T-helper 2 cell (primary cell): ENCODE measurements around the gene MB21D2.
"Not testable (repeated sequence)": the region's sequence is repeated elsewhere in the genome, so short reads cannot be mapped to it uniquely, and the experiment has no call there.

Source experiments
- DNase-seq, 5 experiments: peaks; one replicate each; pipeline versions ENCODE4 v3.0.0 to v3.0.0-alpha.2; 2012 to 2022

Gene MB21D2

DNA sequence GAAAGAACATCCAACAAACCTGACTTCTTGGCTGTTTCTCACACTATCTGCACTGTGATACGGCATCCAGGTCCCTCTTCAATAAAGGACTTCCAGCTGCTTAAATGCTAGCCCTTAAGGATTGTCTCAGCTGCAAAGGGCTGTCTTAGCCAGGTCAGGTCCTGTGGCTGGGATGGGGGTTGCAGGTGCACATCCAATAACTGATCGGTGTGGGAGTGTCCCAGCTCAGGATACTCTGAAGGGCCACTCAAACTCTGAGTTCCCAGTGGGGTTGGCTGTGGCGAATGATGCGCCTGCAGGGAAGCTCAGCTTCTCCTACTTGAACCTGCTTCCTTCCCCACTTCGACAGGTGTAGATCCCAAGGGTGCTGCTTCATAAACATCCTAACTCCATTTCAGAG, 115.7 kb downstream of the MB21D2 start:
- DNase-seq, result no peak

DNA sequence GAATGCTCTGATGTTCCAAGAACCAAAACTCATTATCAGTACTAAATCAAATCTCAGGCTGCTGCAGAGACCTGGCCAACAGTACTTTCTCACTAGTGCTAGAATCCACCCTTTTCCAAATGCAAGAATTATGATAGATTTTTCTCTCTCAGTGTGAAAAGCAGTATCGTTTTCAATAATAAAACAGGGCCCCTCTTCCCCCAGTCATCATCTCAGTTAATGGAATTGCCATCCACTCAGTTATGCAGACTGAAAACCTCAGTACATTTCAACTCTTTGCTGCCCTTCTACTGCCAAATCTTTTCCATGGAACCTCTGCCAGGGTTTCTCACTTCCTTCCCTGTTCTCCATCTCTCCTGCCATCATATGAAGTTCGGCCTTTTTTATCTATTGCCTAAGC, 117.9 kb downstream of the MB21D2 start:
- no peak for DNase-seq

DNA sequence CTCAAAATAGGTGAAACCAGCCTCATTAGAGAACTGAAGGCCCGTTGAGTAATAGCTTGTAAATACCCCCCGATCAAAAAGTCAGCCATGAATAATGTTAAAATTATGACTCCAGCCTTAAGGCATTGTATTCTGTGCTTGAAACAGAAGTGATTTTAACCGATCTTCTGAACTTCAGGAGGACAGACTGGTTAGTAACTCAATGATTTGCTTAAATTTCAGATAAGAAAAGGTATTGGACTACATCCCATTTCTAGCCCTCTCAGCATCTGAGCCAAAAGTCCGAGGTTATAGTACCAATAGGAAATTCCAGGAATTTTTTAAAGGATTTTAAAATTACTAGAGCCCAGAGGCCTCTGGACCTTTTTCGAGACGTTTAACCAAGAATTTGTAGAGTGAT, 122.6 kb downstream of the MB21D2 start:
- no peak for DNase-seq

DNA sequence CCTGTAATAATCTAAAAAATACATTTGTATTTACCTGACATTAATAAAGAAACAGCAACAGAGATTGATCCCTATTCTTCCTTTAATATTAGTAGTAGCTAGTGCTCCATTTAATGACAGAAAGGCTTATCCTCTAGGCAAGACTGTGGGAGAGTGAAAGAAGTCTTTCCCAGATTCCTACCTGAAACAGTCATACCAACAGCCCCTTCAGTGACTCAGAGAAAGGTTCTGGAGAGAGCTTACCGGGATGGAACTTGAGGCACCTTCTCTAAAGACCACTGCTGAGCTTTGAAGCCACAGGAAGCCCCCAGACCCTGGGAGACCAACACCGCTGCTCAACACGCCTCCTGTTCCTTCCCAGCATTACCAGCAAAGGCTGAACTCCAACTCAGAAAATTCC, 123.4 kb downstream of the MB21D2 start:
- DNase-seq, result no peak

DNA sequence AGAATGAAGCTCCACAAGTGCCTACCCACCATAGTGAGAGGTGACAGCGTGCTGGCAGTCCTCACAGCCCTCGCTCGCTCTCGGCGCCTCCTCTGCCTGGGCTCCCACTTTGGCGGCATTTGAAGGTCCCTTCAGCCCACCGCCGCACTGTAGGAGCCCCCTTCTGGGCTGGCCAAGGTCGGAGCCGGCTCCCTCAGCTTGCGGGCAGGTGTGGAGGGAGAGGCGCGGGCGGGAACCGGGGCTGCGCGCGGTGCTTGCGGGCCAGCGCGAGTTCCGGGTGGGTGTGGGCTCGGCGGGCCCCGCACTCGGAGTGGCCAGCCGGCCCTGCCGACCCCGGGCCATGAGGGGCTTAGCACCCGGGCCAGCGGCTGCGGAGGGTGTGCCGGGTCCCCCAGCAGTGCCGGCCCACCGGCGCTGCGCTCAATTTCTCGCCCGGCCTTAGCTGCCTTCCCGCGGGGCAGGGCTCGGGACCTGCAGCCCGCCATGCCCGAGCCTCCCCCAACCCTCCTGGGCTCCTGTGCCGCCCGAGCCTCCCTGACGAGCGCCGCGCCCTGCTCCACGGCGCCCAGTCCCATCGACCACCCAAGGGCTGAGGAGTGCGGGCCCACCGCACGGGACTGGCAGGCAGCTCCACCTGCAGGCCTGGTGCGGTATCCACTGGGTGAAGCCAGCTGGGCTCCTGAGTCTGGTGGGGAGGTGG, 128.7 kb downstream of the MB21D2 start:
- not testable (repeated sequence) for DNase-seq

DNA sequence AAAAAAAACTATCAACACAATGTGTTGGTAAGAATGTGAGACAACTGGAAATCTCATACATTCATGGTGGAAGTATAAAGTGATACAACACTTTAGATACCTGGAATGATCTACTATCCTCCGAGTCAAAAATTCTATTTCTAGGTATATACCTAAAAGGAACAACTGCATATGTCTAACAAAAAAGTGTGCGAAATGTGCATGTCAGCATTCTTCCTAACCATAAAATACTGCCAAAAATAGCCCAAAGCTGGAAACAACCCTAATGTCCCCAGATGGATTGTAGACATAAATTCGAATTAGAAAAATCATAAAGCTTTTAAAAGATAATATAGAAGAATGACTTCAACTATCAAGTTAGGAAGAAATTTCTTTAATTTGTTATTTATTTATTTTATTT, 139.1 kb downstream of the MB21D2 start:
- DNase-seq, result no peak

DNA sequence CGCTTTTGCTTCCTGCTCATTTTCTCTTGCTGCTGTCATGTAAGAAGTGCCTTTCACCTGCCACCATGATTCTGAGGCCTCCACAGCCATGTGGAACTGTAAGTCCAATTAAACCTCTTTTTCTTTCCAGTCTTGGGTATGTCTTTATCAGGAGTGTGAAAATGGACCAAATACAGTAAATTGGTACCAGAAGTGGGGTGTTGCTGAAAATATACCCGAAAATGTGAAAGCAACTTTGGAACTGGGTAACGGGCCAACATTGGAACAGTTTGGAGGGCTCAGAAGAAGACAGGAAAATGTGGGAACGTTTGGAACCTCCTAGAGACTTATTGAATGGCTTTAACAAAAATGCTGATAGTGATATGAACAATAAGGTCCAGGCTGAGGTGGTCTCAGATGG, 143.3 kb downstream of the MB21D2 start:
- not testable (repeated sequence) for DNase-seq

DNA sequence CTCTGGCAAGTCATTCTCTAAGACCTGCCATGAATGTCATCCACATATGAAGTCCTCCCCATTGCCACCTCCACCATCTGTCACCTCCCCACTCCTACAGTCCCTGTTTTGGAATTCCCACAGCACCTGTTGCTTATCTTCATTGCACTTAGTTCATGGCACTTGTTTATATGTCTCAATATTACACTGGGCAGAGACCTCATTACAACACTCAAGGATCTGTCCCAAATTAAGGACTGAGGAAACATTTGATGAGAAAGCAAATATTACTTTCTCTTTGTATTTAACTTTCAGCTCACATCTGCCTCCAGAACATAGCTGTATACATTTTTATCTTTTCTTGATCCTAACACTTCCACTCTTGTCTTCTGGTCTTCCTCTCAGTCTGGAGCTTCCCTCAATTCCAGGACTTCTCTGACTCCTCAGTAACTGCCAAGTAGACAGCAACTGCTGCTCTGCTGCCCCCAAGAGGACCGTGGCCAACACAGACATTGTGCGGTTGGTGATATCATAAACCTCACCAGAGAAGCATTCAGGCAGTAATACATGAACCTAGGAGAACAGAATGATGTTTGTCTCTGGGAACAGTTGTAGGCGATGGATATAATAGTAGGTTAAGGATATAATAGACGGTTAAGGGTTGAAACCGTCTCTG, 145.3 kb downstream of the MB21D2 start:
- DNase-seq, result no peak

DNA sequence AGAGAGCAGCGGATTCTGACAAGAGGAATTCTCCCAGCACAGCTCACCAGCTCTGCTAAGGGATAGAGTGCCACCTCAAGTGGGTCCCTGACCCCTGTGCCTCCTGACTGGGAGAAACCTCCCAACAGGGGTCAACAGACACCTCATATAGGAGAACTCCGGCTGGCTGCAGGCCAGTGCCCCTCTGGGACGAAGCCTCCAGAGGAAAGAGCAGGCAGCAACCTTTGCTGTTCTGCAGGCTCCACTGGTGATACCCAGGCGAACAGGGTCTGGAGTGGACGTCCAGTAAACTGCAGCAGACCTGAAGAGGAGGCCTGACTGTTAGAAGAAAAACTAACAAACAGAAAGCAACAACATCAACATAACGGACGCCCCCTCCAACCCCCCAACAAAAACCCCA, 159.0 kb downstream of the MB21D2 start:
- DNase-seq, result no peak

DNA sequence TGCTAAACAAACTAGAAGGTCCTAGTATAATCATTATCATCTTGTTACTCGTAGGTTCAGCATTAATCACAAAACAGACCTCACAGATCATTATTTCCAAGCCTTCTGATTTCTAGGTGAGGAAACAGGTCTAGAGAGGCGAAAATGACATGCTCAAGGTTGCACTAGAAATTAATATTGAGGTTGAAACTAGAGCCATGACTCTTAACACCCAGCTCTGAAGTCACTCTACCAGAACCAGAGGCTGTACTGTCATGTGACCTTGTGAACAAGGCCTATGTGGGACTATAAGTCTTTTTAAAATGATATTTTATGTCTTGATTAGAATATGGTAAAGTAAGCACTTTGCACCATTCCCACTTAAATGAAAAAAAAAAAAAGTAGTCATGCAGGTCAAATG, 166.5 kb downstream of the MB21D2 start:
- DNase-seq, result no peak

DNA sequence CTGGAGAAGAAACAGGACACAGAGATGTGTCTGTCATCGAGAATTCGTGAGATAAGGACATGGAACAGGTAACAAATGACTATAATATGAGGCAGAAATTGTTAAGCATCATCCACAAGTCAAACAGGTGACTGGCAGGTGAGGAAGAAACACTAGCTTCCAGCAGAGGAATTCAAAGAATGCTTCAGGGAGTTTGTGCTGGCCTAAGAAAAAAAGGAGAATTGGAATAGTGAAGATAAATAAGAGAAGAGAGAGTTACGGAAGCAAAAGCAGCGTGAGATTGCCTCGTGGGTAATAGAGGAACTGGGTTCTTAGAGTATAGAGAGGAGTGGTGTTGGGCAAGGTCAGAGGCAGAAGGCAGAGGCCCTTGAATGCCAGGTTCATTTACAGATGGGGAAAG, 167.5 kb downstream of the MB21D2 start:
- DNase-seq, result no peak

DNA sequence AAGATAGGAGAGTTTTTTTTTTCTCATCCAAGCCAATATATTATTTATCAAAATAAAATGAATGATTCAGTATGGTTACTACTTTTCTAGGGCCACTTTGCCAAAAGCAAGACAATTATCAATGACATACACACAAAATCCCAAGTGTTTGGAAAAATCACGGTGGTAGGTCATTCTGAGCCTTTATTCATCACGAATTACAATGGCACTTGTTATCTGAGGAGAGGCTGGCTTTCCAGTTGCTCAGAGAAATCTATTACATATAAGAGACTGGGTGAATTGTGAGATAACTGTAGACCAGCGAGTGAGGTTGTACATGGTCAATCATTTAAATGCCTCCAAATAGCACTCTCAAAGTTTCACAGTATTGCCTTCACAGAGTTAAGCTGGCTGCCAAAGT, 169.9 kb downstream of the MB21D2 start:
- DNase-seq, result no peak

DNA sequence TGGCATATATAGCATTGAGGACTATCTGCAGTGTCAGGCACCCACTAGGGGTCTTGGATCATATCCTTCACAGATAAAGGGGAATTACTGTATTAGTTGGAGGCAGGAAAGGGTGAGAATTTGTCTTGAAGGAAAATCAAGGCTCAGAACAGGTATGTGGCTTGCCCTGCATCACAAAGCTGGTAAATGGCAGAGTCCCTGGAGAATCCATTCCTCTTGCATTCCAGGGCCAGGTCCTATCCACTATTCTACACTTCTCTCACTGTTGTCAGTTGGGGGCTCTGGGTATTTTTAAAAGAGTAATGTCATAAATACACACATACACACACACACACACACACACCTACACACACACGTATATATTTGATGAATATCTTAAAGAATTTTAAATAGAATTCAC, 170.5 kb downstream of the MB21D2 start:
- DNase-seq, result no peak
